HG03342 (cell line): Measurements from ENCODE around the gene TEAD1.
A peak's percentile ranks its signal among the peaks of the same experiment; 100 is the strongest.

Experiments
- ATAC-seq: cut with Tn5 transposase; IDR thresholded peaks from one replicate; pipeline ENCODE4 v1.9.1; 2021; ENCODE audit warnings: mild to moderate bottlenecking, moderate library complexity; ENCODE audit not compliant: unreplicated experiment

Gene TEAD1

DNA sequence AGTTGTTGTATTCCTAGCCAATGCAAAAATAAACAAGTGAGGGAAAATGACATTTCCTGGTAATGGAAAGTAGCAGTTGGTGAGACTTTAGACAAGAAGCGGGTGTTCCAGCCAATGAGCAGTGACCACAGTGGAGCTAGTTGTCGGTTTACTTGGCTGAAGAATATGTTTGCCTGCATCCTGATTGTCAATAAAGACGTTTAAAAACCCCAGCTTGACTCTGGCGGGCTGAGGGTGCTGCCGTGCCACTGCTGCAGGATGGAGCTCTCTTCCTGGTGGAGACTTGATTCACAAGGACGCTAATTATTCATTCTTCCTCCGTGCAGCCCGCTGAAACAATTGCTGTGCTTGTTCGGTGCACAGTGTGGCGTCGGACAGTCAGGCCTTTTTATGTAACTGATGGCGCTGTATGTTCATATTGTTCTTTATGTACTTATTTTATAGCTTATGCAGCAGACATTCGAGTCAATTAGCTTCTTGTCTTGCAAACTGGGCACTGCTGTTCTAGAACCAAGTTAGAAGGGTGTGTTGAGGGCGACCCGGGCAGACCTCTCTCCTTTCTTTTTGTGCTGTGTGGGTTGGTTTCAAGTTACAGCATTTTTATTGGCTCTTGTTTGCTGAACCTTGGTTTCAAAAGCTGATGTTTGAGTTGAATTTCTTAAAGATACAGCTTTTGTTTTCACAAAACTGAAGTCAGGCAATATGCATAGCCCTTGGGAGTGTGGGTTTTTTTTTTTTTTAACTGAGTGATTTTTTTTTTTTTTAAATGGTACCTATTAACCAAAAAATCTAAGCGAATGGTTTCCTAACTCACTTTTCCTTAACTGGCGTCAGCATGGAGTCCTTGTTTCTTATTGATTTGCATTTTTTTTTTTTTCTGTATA lies 153.9 kb downstream of the TEAD1 start:
- ATAC-seq: peak; percentile 74

DNA sequence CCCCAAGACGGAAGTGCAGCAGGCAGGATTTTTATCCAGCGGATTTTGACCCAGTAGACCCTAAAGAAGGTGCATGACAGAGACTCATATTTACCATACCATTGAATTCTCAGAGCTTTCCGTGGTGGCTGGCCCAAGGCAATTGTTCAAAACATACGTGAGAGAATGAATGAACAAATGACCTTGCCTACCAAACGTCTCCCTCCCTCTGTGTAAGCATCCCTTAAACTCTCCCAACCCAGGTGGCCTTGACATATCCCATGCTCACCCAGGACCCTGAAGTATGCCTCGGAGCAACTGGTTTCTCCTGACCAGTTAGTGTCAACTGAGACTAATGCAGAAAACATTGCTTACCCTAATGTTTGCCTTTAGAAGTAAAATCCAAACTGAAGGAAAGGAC lies 154.9 kb downstream of the TEAD1 start:
- ATAC-seq: no peak

DNA sequence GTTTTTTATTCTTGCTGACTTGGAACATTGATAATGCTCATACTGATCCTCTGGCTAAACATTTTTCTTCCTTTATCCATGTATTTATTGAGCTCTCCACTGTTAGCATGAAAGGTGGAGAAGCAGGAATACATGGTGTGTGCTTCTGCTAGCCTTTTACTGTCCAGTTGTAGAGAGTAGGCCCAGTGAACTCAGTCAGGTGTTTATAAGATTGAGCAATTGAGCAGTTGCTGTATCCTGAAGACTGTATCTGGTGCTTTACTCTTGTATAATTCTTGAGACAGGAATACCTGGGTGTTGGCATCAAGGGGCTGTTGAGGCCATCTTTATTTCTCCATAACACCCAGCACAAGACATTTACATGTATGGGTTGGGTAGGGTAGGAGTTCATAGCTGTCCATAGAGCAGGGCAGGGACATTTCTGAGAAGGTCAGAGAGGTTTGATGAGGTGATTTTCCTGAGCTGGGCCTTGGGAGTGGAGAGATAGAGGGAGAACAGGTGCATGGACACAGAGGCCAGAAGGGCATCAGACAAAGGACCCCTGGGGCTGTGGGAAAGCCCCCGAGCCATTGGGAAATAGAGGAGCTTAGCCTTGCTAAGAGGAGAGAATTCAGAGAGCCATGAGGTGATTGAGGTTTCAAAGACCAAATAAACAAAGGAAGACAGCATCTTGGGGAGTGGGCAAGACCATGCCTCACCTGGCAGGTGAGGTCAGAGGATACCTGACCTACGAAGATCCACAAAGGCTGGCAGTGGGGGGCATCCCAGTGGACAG lies 155.5 kb downstream of the TEAD1 start:
- ATAC-seq: no peak

DNA sequence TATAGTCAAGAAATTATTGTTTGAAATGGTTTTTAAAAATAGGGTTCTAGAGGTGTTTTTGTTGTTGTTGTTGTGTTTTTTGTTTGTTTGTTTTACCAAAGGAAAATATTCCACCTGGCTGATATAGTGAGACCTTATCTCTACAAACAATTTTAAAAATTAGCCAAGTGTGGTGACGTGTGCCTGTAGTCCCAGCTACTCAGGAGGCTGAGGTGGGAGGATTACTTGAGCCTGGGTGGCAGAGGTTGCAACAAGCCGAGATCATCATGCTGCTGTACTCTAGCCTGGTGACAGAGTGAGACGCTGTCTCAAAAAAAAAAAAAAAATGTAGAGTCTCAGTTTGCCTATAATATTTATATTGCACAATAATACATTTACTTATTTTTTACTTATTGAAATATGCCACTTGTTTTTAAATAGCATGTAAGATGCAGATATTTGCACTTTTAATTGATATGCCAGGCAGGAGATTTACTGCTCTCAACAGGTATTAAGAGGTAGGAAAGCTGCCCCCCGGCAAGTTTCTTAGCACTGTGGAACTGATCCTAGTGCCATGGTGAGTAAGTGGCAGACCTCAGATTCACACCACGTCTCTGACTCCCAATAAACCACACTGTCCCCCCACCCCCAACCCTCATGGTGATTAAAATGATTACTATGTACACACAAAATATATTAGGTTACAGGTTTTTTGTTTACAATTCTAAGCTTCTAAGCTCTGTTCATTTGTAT lies 157.4 kb downstream of the TEAD1 start:
- ATAC-seq: no peak

DNA sequence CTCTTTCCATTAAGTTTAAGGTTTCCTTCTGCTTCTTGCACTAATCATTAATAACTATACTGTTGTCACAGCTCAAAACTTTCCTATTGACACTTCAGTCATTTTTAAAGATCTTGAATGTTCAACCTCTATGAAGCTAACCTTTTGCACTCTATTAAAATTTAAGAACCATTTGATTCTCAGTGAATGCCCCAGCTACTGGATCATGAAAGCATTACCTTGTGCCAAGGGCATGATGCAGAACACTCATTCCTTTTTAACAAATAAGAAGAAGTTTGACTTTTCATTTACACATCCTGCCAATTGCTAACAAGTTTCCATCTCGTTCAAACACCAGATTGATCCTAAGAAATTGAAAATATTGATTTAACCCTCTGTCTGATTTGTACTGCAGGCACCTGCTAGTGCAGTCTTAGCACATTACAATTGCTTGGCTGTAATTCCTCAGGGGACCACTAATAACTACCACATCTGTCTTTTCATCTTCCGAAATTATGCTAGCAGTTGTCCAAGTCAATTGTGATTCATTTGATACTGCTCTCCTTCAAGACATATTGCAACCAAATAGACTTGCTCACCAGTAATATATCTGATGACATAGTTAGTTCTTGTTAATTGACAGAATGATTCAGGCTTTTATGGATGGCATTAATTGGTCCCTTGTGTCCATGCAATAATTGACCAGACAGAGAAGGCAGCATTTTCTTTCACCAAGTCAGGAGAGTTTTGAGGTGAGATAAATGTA lies 158.4 kb downstream of the TEAD1 start:
- ATAC-seq: no peak

DNA sequence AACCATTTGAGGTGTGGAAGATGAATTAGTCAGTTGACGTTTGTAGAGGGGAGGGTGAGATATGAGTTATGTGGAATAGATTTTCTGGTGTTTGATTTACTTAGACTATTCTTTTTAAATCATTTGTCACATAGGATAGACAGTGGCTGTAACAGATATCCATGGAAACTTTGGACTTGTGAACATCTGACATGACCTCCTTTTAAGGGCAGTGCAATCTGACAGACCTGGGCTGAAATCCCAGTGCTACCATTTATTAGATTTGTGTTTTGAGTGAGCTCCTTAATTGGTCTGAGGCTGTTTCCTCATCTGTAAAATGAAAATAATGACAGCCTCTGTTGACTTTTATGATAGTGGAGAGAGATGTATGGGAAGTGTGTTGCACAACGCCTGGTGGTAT lies 159.9 kb downstream of the TEAD1 start:
- ATAC-seq: no peak

DNA sequence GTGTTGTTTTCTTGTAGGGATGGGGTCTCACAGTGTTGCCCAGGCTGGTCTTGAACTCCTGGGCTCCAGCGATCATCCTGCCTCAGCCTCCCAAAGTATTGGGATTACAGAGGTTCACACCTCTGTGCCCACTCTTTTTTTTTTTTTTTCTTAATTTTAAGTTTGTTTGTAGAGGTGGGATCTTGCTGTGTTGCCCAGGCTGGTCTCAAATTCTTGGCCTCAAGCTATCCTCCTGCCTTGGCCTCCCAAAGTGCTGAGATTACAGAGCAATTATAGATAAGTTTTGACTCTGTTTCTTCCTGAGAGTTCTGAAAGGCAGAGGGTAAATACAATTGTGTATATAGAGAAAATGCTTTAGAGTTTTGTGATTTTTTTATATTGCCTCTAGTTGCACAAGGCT lies 160.4 kb downstream of the TEAD1 start:
- ATAC-seq: no peak

DNA sequence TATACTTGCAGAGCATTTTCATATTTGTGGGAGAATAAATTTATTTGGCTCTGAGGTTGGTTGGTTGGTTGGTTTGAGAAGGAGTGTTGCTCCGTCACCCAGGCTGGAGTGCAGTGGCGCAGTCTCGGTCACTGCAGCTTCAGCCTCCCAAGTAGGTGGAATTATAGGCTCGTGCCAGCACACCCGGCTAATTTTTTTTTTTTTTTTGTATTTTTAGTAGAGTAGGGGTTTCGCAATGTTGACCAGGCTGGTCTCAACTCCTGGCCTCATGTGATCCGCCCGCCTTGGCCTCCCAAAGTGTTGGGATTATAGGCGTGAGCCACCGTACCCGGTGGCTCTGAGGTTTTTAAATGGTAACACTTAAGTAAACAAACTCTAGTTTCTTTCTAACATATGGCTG lies 161.1 kb downstream of the TEAD1 start:
- ATAC-seq: no peak

DNA sequence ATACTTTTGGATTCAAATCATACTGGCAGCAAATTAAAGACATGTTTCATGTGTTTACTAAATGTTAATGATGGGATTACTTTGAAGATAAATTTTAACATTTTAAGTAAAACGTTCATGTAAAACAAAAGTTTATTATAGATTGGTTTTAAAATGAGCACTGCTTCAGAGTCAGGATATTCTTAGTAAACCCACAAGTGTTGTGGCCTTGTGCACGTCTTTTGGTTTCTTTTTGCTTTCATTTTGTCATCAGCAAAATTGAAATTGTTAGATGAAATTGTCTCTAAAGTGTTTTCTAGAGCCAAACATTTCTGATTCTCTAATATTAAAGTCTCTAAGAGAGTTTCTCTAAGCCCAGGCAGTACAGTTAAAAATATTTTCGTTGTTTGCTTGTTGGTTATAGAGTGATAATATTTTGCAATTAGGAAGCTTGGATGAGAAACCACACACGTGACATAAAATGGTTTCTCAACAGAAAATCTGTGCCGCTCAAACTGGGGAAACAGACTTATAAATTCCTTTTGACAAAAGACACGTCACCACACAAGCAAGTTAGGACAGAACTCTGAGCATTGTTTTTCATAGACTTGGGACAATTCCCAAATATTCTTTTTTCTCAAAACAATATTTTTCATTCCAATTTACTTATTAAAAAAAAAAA lies 164.4 kb downstream of the TEAD1 start:
- no peak for ATAC-seq

DNA sequence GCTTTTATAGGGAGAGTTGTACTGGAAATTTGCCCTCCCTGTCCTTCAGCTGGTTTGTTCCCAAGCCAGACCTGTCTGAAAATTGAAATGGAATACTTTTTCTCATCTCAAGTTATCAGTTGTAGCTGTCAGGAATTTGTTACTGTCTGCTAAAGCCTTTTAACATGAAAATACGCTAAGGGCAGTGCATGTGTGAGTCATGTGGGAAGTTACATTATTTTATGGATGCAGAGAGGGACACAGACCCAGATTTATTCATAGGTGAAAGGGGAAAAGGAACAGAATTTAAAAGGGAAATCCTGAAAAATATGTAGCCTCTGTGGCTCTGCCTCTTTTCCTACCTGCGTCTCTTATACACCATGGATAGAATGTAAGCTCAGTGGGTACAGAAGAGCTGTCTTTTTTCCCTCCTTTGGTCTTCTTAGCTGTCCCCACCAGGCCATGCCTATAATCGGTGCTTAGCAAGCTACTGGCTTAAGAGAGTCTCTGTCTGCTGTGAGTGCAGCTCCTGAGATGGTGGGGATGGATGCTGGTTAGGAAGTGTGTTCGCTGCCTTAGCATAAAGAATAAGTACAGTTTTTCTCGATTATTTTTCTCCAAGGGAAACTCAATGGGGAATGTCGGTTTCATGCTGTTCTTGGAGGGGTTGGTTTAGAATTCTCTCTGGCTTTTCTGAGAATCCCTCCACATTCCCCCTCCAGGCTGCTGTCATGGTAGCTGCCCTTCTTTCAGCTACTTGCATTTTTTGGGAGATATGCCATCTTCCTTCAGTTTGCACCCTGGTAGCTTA lies 166.8 kb downstream of the TEAD1 start:
- ATAC-seq: no peak

DNA sequence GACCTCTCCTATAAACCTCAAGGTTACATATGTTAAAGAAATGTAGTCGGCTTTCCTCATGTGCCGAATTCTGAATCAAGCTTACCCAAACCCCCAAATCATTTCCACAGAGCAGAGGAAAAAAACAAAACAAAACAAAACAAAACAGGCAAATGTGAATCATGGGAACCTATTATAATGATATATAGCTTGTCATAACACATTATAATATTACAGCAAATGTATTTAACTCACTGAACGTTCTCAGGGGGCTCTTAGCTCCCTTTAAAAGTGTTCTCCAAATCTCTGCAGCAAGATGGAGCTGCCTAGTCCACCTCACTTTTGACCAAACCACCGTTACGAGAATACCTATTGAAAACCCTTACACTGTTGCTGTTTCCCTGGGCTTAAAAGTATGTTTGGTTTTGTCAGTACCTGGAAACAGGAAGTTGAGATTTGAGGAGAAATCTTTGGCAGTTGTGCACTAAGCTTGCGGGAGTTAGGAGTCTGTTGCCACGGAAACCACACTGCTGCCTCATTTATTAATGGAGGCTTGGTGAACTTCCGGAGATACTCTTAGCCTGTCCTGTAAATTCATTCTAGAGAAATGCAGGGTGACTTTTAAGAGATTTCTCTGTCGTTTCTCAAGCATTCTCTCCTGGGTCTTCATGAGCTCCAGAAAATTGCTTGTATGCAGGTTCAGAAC lies 167.9 kb downstream of the TEAD1 start:
- ATAC-seq: peak; percentile 73

DNA sequence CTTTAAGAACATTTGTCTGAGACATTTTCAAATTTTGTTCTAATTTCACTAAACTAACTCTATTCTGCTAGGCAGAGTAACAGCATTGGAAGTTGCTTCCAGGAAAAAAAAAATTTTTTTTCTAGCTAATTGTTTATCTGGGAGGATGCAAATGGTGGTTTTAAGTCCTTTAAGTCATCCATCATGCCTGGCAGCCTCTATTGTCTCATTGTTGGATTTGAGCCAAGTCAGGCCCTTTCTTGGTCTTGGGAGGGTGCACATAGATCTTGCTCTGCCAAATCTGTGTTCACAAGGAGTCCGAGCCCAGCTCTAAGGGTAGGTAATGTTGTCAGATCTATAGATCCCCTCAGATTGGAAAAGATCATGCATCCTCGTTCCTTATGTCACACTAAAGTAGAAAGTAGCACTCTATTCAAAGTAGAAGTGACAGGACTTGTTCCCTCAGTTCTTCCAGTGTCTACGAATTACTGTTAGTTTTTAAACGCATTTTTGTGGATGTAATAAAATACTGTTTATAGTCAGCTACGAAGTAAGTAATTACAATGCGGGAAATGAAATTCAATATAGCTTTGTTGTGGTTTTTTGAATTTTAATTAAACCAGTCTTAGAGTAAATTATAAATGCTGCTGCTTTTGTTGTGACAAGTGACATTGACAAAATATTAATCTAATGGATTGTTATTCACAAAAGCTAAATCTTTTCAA lies 168.9 kb downstream of the TEAD1 start:
- no peak for ATAC-seq

DNA sequence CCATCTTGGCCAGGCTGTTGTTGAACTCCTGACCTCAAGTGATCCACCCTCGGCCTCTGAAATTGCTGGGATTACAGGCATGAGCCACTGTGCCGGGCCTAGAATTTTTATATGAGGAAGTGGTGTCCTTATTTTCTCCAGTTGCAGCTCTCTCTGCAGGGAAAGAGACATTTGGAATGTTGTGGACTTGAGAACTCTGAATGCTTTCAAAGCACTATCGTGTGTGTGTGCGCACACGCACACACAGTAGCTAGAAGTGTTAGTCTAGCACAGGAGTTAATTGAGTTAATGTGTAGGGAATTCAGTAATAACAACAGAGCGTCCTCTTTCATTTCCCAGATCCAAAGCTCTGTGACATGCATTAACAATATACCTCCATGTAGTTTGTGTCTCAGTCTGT lies 170.9 kb downstream of the TEAD1 start:
- ATAC-seq: no peak

DNA sequence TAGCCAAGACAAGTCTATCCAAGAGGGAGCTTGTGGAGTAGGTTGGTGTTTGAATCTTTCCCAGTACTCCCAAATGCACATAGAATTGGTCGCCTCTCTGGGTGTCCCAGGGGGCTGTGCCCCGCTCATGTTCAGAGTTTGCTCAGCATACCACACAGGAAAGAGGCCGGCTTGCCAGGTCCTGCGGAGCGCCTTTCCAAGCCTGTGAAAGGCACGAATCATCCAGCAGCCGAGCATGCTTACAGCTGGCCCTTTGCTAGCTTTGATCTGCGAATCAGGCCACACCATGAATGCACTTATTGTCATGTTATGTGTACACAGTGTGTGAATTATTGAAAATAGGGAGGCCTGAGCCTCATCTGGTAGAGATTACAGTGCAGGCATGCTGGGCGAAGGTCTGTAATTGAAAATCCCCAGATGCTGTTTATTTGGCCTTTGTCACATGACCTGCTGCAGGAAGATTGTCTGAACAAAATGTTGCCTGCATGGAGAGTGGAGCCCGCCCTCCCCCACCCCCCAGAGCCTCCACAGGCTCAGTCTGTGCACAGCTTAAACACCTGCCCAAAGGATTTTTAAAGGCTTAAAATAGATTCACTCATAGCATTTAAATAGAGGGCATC lies 171.6 kb downstream of the TEAD1 start:
- ATAC-seq: no peak

DNA sequence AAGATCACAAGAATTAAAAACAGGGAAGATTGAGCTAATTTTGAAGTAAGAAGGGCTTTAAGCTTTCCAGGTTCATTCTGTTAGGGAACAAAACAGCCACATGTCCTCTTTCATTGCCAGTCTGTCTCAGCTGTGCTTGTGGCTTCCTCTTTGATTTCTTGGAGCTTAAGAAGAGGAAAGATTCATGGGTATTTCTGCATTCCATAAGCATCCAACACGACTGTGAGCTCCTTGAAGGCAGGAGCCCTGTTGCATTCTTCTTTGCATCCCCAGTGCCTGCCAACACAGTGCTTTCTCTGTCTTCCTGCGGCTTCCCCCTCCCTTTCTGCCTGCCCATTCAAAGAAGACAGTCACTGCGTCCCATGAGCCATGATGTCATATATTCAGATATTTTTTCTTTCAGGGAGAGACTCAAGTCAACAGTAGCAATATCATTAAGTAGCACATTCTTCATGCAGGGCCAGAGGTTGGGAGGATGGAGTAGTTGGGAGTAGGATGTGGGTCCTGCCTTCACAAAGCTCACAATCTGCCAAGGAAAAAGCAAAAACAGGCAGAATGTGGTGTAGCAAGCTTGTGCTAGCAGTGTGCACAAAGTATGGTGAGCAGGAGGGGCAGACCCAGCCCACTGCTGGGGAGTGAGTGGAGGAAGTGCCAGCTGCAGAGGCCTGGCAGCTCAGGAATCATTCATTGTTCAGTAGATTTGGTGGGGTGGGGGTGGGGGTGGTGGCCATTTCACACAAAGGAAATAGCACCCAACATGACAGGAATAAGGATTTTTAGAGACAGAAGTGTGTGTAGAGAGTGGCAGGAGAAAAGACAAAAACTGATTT lies 172.8 kb downstream of the TEAD1 start:
- no peak for ATAC-seq

DNA sequence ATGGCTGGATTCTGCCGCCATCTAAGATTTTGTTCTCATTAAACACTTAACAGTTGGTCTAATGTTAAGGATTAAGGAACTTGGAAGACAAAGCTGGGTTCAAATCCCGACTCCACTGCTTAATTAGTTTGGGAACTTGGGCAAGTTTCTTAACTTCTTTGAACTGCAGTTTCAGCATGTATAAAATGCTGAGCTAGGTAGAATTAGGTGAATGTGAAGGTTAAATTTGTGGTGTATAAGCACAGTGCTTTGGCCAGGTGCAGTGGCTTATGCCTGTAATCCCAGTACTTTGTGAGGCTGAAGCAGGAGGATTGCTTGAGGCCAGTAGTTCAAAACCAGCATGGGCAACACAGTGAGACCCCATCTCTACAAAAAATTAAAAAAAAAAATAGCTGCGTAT lies 174.2 kb downstream of the TEAD1 start:
- no peak for ATAC-seq

DNA sequence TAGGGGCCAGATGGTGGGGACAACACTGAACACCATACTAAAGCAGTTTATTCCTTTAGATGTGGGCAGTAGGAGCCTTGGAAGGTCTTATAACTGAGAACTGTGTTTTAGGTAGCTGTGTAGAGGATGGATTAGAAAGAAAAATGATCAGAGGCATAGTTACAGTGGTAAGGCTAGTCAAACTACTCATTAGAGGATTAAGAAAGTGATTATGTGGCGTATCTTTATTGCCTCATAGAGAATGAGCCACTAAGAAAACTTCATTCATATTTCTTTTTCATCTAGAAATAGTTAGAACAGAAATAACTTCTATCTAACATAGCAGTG lies 179.1 kb downstream of the TEAD1 start:
- ATAC-seq: no peak
